K562 (cell line): ENCODE measurements around the gene TMEM107. TPM values are rescaled to one million over a fixed set of nuclear protein-coding genes. Genes with fewer than 3 reads are reported as not detected.

Experiments
- ATAC-seq: fragments of 200-7000 bp; cut with Tn5 transposase; 3 replicates; pipeline ENCODE4 v1.9.1; 2020; ENCODE audit warnings: moderate library complexity
- BruUV-seq: library from RNA; stranded (reverse); fragments of 400-500 nt; replicated peaks from 2 replicates; lab custom pipeline; 2021; lab: Mats Ljungman, UMichigan
- CTCF ChIA-PET: fragments of 300-600 bp; formaldehyde crosslinking; extraction: SDS; loops from one replicate; lab custom pipeline; 2021; ENCODE audit warnings: low intra/inter-chr PET ratio; lab: Yijun Ruan, JAX
- POLR2A ChIA-PET: fragments of 300-600, 350-650 bp; sonication (Branson Sonifier 250); formaldehyde crosslinking; extraction: SDS; loops from one replicate; lab custom pipeline; 2021; ENCODE audit warnings: antibody characterized with exemption, inconsistent platforms; lab: Yijun Ruan, JAX
- DNase-seq, 4 experiments: peaks; one replicate each; pipeline versions ENCODE4 v3.0.0 to v3.0.0-alpha.2; 2011 to 2018; ENCODE audit warnings: low spot score in 3 of 4, mixed read lengths in 3 of 4; ENCODE audit errors: extremely low read depth in 1 of 4
- FAIRE-seq: peaks from 2 replicates; lab custom pipeline; 2011; peaks lifted over from hg19 to GRCh38; lab: Jason Lieb, UNC
- H2AFZ ChIP-seq: 2 replicates; pipeline ENCODE4 v1.6.0; 2011; ENCODE audit warnings: low read depth, low read length, control low read depth, inconsistent platforms
- H3K27ac ChIP-seq: fragments of 200-600 bp; 3 replicates; pipeline ENCODE4 v1.8.0; 2011; ENCODE audit warnings: low read depth, mild to moderate bottlenecking, control low read depth, inconsistent platforms, low read length, moderate library complexity, mixed read lengths; ENCODE audit errors: extremely low read depth
- H3K27me3 ChIP-seq, 2 experiments: fragments of 300-600 bp in 1 of 2; 2 replicates in 1 of 2; 3 replicates in 1 of 2; pipeline versions ENCODE4 v1.6.0 to v1.8.0; 2011; ENCODE audit warnings: inconsistent platforms in 2 of 2, low read length in 2 of 2, mild to moderate bottlenecking in 1 of 2, mixed read lengths in 1 of 2, moderate library complexity in 1 of 2; ENCODE audit not compliant: control insufficient read depth in 2 of 2, insufficient read depth in 2 of 2
- H3K36me3 ChIP-seq: fragments of 300-600 bp; 3 replicates; pipeline ENCODE4 v1.8.0; 2011; ENCODE audit warnings: mild to moderate bottlenecking, low read length, inconsistent platforms; ENCODE audit not compliant: control insufficient read depth, insufficient read depth
- H3K4me1 ChIP-seq, 2 experiments: fragments of 200-600 bp in 1 of 2; replicated peaks in 1 of 2; 2 replicates in 1 of 2; 3 replicates in 1 of 2; pipeline versions ENCODE4 v1.5.1 to v1.8.0; 2011; ENCODE audit warnings: inconsistent platforms in 2 of 2, low read length in 2 of 2, mild to moderate bottlenecking in 1 of 2, mixed read lengths in 1 of 2, moderate library complexity in 1 of 2; ENCODE audit not compliant: control insufficient read depth in 2 of 2, insufficient read depth in 2 of 2
- H3K4me2 ChIP-seq: 2 replicates; pipeline ENCODE4 v1.6.1; 2011; ENCODE audit warnings: low read length, control low read depth, inconsistent platforms, mixed read lengths; ENCODE audit not compliant: insufficient read depth
- H3K4me3 ChIP-seq: fragments of 200-600 bp; sonication (generic), shearing (Covaris generic); 2 replicates; pipeline ENCODE4 v1.5.1; 2016; ENCODE audit warnings: control low read depth, inconsistent platforms
- H3K79me2 ChIP-seq: fragments of 200-600 bp; 3 replicates; pipeline ENCODE4 v1.8.0; 2011; ENCODE audit warnings: low read length, inconsistent platforms; ENCODE audit not compliant: control insufficient read depth, insufficient read depth
- H3K9ac ChIP-seq, 2 experiments: 2 replicates each; pipeline versions ENCODE4 v1.6.0 to v1.6.1; 2011; ENCODE audit warnings: low read depth in 2 of 2, low read length in 2 of 2, control low read depth in 1 of 2, inconsistent platforms in 1 of 2, mild to moderate bottlenecking in 1 of 2, mixed read lengths in 1 of 2; ENCODE audit not compliant: insufficient read depth in 1 of 2
- H3K9me1 ChIP-seq: one replicate; pipeline ENCODE4 v1.6.0; 2011; ENCODE audit warnings: inconsistent platforms, mild to moderate bottlenecking, low read length, moderate library complexity; ENCODE audit not compliant: control insufficient read depth, insufficient read depth
- H3K9me3 ChIP-seq: replicated peaks from 2 replicates; pipeline ENCODE4 v1.5.1; 2011; ENCODE audit warnings: low read depth, low read length, inconsistent platforms; ENCODE audit not compliant: control insufficient read depth, insufficient read depth
- H4K20me1 ChIP-seq: replicated peaks from 2 replicates; pipeline ENCODE4 v1.6.1; 2011; ENCODE audit warnings: low read length, inconsistent platforms, mixed read lengths; ENCODE audit not compliant: control insufficient read depth, insufficient read depth
- CHCHD3 ChIP-seq: fragments of 250-450 bp; sonication (Bioruptor Pico); IDR thresholded peaks from 2 replicates; pipeline ENCODE4 v2.1.2; 2022; ENCODE audit warnings: mild to moderate bottlenecking
- HSF4 ChIP-seq: fragments of 250-450 bp; sonication (Bioruptor Pico); IDR thresholded peaks from 2 replicates; pipeline ENCODE4 v2.1.2; 2022; ENCODE audit warnings: mild to moderate bottlenecking, moderate library complexity, borderline replicate concordance
- LARP7 ChIP-seq: fragments of 450-650 bp; IDR thresholded peaks from 2 replicates; pipeline ENCODE4 v1.6.1; 2016
- POLR2G ChIP-seq: fragments of 200-400 bp; formaldehyde crosslinking; IDR thresholded peaks from 2 replicates; pipeline ENCODE4 v1.6.1; 2017; ENCODE audit warnings: low read depth, mild to moderate bottlenecking, antibody characterized with exemption, low read length, moderate library complexity
- PTTG1 ChIP-seq: fragments of 450-650 bp; IDR thresholded peaks from 2 replicates; pipeline ENCODE4 v1.6.1; 2016; ENCODE audit warnings: low read depth, mild to moderate bottlenecking, missing genetic modification characterization, missing compliant biosample characterization
- SMARCA5 ChIP-seq: fragments of 450-650 bp; IDR thresholded peaks from 2 replicates; pipeline ENCODE4 v1.6.1; 2016
- STAG1 ChIP-seq: sonication (generic); formaldehyde crosslinking; IDR thresholded peaks from 2 replicates; pipeline ENCODE4 v1.5.0; 2020; ENCODE audit warnings: missing genetic modification reagents, borderline replicate concordance
- ZBED1 ChIP-seq: IDR thresholded peaks from 2 replicates; pipeline ENCODE4 v1.6.1; 2014
- ZNF124 ChIP-seq: sonication (generic); formaldehyde crosslinking; IDR thresholded peaks from 2 replicates; pipeline ENCODE4 v1.8.1; 2022; ENCODE audit warnings: missing genetic modification reagents
- ZNF253 ChIP-seq: fragments of 250-450 bp; sonication (Bioruptor Pico); conservative IDR thresholded peaks from 2 replicates; pipeline ENCODE4 v1.6.1; 2021; ENCODE audit warnings: mild to moderate bottlenecking
- ZNF512 ChIP-seq: IDR thresholded peaks from 2 replicates; pipeline ENCODE4 v1.6.1; 2016; ENCODE audit warnings: missing genetic modification characterization, missing compliant biosample characterization
- ZNF77 ChIP-seq: fragments of 250-450 bp; sonication (Bioruptor Pico); IDR thresholded peaks from 2 replicates; pipeline ENCODE4 v1.5.0; 2020
- WGBS: fragments of 100-300 bp; shearing (Covaris generic); methylation state at CpG from one replicate; pipeline ENCODE4 v1.1.6; 2016; ENCODE audit warnings: low coverage, mixed read lengths; ENCODE audit not compliant: insufficient coverage; ENCODE audit errors: missing lambda C conversion rate; 5-methylcytosine and 5-hydroxymethylcytosine counted together
- in situ Hi-C: fragments of 300-500 bp; cut with MboI; formaldehyde crosslinking; loops from 4 replicates; pipeline ENCODE4 v1.15.0; 2018; ENCODE audit warnings: inconsistent platforms, mixed read lengths
- intact Hi-C: fragments of 100-400 bp; cut with micrococcal nuclease; formaldehyde crosslinking; loops from 2 replicates; pipeline ENCODE4 v1.14.2; 2022
- polyA plus RNA-seq, 8 experiments: library from polyadenylated mRNA; depleted of rRNA in 4 of 8; stranded (reverse) in 5 of 8; unstranded in 3 of 8; fragments of >200 nt; fragmentation: Nextera tagmentation in 2 of 8; fragmentation: Illumina TruSeq in 1 of 8; extraction: Ambion mirVana in 2 of 8; extraction: Trizol in 1 of 8; gene quantifications; 2 replicates each; pipeline versions ENCODE4 v1.2.1 to v1.2.3, GENCODE V29; 2011 to 2014; ENCODE audit warnings: inconsistent platforms in 1 of 8, missing spikeins in 1 of 8
- total RNA-seq, 7 experiments: library from RNA; depleted of rRNA in 6 of 7; stranded (reverse); fragments of >200 nt in 6 of 7; fragmentation: Illumina TruSeq in 2 of 7; extraction: Trizol in 2 of 7; gene quantifications; 2 replicates each; pipeline versions ENCODE4 v1.2.1 to v1.2.3, GENCODE V29; 2011 to 2021; ENCODE audit warnings: low replicate concordance in 1 of 7
- TF ChIP-seq, protein P1 (sequence below): fragments of 200-400 bp; formaldehyde crosslinking; IDR thresholded peaks from 2 replicates; pipeline ENCODE4 v1.6.1; 2017; ENCODE audit warnings: mild to moderate bottlenecking, low read depth, low read length, moderate library complexity
- TF ChIP-seq, protein P2 (sequence below): fragments of 250-450 bp; sonication (Bioruptor Pico); IDR thresholded peaks from 2 replicates; pipeline ENCODE4 v1.5.0; 2021; ENCODE audit warnings: mild to moderate bottlenecking, borderline replicate concordance

Gene TMEM107
- total and polyA plus RNA-seq, 9 of the 15 experiments (the other 6 are each of a cell fraction or from before 2014, with no cell fraction given): 7.1 to 26.2 (median 16.9) TPM

DNA sequence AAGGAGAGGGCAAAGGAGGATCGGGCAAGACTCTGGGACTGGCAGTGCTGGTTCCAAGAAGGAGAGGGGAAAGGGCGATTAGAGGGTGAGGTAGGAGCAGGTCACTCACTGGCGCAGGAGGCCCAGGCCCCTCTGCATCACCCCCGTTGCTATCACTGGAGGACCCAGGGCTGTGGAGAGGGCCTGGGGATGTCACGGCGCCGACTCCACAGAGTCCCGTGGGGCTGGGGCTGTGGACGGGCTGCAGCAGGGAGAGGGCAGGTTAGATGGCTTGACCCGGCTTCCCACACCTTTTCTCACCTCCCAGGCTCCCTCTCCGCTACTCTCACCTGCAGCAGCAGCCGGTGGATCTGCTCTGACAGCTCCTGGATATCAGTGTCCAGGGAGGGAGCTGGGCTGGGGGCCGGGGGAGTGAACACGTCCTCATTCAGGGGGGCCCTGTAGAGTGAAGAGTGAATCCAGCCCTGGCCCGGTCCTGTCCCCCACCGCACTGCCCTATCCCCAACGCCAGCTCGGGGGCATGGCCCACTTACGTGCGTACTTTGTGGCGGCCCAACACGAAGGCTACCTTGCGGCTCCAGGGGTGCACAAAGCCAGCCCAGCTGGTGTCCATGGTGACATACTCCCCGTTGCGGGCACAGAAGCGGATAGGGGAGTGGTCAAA is 28.9 kb downstream of the TMEM107 start:
- Histone ChIP-seq H3K79me2 (peaks cover 20% of the 10 kb centered on the region), H3K9me3 (no peaks in the 10 kb centered on the region), H3K4me3 (no peak overlapping the region), H3K36me3 (peaks cover 63% of the 10 kb centered on the region; the same call in 2 of the 3 replicates), H4K20me1 (0 out of 2 replicates have a peak, but pooled peaks cover 4% of the 10 kb centered on the region), H3K4me1 (peaks cover 0 to 35% of the 10 kb centered on the region in 2 experiments; a peak in 4 of 5 replicates), H3K9ac (no peak overlapping the region; a peak in 1 of 4 replicates), H3K27ac (no peak overlapping the region), H3K9me1 (no peaks in the 10 kb centered on the region), H3K4me2 (no peak overlapping the region), H2AFZ (no peak overlapping the region), H3K27me3 (no peaks in the 10 kb centered on the region)
- FAIRE-seq (no peak), ATAC-seq (no peak), DNase-seq (no peak)
- WGBS: 87% methylated on average over 7 of the region's 26 CpGs
- in situ Hi-C loops: no loop called here
- intact Hi-C loops: no loop called here
- ChIA-PET POLR2A (interaction anchor here (0.5 kb wide), 1 partner anchor 243 kb away, joined by 3 read pairs; no protein-coding TSS in a partner anchor), CTCF (no interaction called here)
- TF ChIP-seq ZNF77 (CRISPR knock-in tag) (no peak), LARP7 (no peak), ZNF253 (CRISPR knock-in tag) (no peak), HSF4 (CRISPR knock-in tag) (no peak), ZNF512 (tag) (no peak), ZNF124 (CRISPR knock-in tag) (no peak), SMARCA5 (no peak), STAG1 (CRISPR knock-in tag) (no peak), CHCHD3 (CRISPR knock-in tag) (no peak), PTTG1 (tag) (no peak), ZBED1 (no peak), POLR2G (no peak)
- TF ChIP-seq, protein P1, sequence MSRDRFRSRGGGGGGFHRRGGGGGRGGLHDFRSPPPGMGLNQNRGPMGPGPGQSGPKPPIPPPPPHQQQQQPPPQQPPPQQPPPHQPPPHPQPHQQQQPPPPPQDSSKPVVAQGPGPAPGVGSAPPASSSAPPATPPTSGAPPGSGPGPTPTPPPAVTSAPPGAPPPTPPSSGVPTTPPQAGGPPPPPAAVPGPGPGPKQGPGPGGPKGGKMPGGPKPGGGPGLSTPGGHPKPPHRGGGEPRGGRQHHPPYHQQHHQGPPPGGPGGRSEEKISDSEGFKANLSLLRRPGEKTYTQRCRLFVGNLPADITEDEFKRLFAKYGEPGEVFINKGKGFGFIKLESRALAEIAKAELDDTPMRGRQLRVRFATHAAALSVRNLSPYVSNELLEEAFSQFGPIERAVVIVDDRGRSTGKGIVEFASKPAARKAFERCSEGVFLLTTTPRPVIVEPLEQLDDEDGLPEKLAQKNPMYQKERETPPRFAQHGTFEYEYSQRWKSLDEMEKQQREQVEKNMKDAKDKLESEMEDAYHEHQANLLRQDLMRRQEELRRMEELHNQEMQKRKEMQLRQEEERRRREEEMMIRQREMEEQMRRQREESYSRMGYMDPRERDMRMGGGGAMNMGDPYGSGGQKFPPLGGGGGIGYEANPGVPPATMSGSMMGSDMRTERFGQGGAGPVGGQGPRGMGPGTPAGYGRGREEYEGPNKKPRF: no peak
- TF ChIP-seq, protein P2, sequence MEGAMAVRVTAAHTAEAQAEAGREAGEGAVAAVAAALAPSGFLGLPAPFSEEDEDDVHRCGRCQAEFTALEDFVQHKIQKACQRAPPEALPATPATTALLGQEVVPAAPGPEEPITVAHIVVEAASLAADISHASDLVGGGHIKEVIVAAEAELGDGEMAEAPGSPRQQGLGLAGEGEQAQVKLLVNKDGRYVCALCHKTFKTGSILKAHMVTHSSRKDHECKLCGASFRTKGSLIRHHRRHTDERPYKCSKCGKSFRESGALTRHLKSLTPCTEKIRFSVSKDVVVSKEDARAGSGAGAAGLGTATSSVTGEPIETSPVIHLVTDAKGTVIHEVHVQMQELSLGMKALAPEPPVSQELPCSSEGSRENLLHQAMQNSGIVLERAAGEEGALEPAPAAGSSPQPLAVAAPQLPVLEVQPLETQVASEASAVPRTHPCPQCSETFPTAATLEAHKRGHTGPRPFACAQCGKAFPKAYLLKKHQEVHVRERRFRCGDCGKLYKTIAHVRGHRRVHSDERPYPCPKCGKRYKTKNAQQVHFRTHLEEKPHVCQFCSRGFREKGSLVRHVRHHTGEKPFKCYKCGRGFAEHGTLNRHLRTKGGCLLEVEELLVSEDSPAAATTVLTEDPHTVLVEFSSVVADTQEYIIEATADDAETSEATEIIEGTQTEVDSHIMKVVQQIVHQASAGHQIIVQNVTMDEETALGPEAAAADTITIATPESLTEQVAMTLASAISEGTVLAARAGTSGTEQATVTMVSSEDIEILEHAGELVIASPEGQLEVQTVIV (CRISPR knock-in tag): no peak
- no TSS peak for BruUV-seq
